ENCODE data around the gene SLC6A13.

DNA sequence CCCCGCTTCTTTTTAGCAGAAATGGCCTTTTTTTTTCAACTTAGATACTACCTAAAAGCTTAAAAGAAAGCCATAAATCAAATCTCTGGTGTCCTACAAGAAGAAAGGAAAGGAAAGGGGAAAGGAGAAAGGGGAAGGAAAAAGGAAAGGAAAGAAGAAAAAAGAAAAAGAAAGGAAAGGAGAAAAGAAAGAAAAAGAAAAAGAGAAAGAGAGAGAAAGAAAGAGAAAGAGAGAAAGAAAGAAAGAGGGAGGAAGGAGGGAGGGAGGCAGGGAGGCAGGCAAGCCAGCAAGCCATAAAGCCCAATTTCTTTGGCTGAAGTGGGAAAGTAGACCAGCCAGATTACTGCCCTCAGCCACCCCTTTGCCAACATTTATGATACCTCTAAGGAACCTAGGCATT is 32.5 kb upstream of the SLC6A13 start:
- TF ChIP-seq, protein P1, sequence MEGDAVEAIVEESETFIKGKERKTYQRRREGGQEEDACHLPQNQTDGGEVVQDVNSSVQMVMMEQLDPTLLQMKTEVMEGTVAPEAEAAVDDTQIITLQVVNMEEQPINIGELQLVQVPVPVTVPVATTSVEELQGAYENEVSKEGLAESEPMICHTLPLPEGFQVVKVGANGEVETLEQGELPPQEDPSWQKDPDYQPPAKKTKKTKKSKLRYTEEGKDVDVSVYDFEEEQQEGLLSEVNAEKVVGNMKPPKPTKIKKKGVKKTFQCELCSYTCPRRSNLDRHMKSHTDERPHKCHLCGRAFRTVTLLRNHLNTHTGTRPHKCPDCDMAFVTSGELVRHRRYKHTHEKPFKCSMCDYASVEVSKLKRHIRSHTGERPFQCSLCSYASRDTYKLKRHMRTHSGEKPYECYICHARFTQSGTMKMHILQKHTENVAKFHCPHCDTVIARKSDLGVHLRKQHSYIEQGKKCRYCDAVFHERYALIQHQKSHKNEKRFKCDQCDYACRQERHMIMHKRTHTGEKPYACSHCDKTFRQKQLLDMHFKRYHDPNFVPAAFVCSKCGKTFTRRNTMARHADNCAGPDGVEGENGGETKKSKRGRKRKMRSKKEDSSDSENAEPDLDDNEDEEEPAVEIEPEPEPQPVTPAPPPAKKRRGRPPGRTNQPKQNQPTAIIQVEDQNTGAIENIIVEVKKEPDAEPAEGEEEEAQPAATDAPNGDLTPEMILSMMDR (IDR thresholded peaks at IDR 0.05) = no peak
- TF ChIP-seq POLR2A (IDR thresholded peaks at IDR 0.05) = no peak
- TF ChIP-seq POLR2AphosphoS5 (IDR thresholded peaks at IDR 0.05) = no peak
